IMR-90 (cell line): ENCODE measurements around the gene RAB31. TPM values are rescaled to one million over a fixed set of nuclear protein-coding genes. Genes with fewer than 3 reads are reported as not detected.

ENCODE experiments used
- ATAC-seq: fragments of 200-7000 bp; cut with Tn5 transposase; 2 replicates; pipeline ENCODE4 v1.9.1; 2020; ENCODE audit warnings: low read depth, mild to moderate bottlenecking, moderate library complexity
- BruUV-seq: library from RNA; stranded (reverse); fragments of 400-500 nt; replicated peaks from 2 replicates; lab custom pipeline; 2021; lab: Mats Ljungman, UMichigan
- CTCF ChIA-PET: fragments of 300-600 bp; formaldehyde crosslinking; extraction: SDS; loops from one replicate; lab custom pipeline; 2021; ENCODE audit warnings: antibody characterized with exemption; lab: Yijun Ruan, JAX
- POLR2A ChIA-PET: fragments of 300-600 bp; sonication (Branson Sonifier 250); formaldehyde crosslinking; loops from one replicate; lab custom pipeline; 2022; ENCODE audit warnings: antibody characterized with exemption; ENCODE audit not compliant: unreplicated experiment; lab: Charles Lee
- DNase-seq: peaks from one replicate; pipeline ENCODE4 v3.0.0; 2013
- H2AFZ ChIP-seq: replicated peaks from 2 replicates; pipeline ENCODE3; 2013; ENCODE audit warnings: low read length, mild to moderate bottlenecking; ENCODE audit not compliant: poor library complexity
- H2AK5ac ChIP-seq: 2 replicates; pipeline ENCODE4 v1.6.1; 2013; ENCODE audit warnings: low read depth, low read length, inconsistent platforms
- H2AK9ac ChIP-seq: replicated peaks from 2 replicates; pipeline ENCODE3; 2013; ENCODE audit warnings: mild to moderate bottlenecking, low read depth, low read length, moderate library complexity; ENCODE audit not compliant: poor library complexity
- H2BK120ac ChIP-seq: 2 replicates; pipeline ENCODE4 v1.6.1; 2013; ENCODE audit warnings: low read depth, low read length, inconsistent platforms
- H2BK15ac ChIP-seq: 3 replicates; pipeline ENCODE4 v1.6.1; 2013; ENCODE audit warnings: low read depth, low read length, inconsistent platforms
- H2BK20ac ChIP-seq: 2 replicates; pipeline ENCODE4 v1.6.1; 2013; ENCODE audit warnings: low read depth, mild to moderate bottlenecking, inconsistent platforms, low read length, moderate library complexity
- H2BK5ac ChIP-seq: 2 replicates; pipeline ENCODE4 v1.6.1; 2013; ENCODE audit warnings: mild to moderate bottlenecking, low read depth, low read length, inconsistent platforms; ENCODE audit not compliant: poor library complexity, severe bottlenecking
- H3K14ac ChIP-seq: replicated peaks from 2 replicates; pipeline ENCODE4 v1.6.1; 2013; ENCODE audit warnings: low read depth, low read length, inconsistent platforms
- H3K18ac ChIP-seq: 2 replicates; pipeline ENCODE4 v1.6.1; 2013; ENCODE audit warnings: low read depth, low read length, control low read depth
- H3K23ac ChIP-seq: 2 replicates; pipeline ENCODE4 v1.6.1; 2013; ENCODE audit warnings: low read depth, low read length, inconsistent platforms
- H3K27ac ChIP-seq: 2 replicates; pipeline ENCODE4 v1.5.1; 2013; ENCODE audit warnings: mild to moderate bottlenecking, control low read depth, low read length; ENCODE audit not compliant: insufficient read depth
- H3K27me3 ChIP-seq: 2 replicates; pipeline ENCODE4 v1.6.1; 2013; ENCODE audit warnings: low read length; ENCODE audit not compliant: control insufficient read depth, insufficient read depth
- H3K36me3 ChIP-seq: 2 replicates; pipeline ENCODE4 v1.6.1; 2013; ENCODE audit warnings: low read length, mixed read lengths; ENCODE audit not compliant: control insufficient read depth, insufficient read depth
- H3K4ac ChIP-seq: 2 replicates; pipeline ENCODE4 v1.6.1; 2013; ENCODE audit warnings: low read depth, low read length, inconsistent platforms
- H3K4me1 ChIP-seq: 2 replicates; pipeline ENCODE4 v1.6.1; 2013; ENCODE audit warnings: low read length, mixed read lengths; ENCODE audit not compliant: control insufficient read depth, insufficient read depth
- H3K4me2 ChIP-seq: 2 replicates; pipeline ENCODE4 v1.6.1; 2013; ENCODE audit warnings: low read depth, mild to moderate bottlenecking, control low read depth, low read length, moderate library complexity
- H3K4me3 ChIP-seq: 2 replicates; pipeline ENCODE4 v1.5.1; 2013; ENCODE audit warnings: low read depth, mild to moderate bottlenecking, control low read depth, low read length, moderate library complexity; ENCODE audit not compliant: insufficient read depth
- H3K56ac ChIP-seq: 2 replicates; pipeline ENCODE4 v1.6.1; 2013; ENCODE audit warnings: low read length, inconsistent platforms; ENCODE audit not compliant: insufficient read depth; ENCODE audit errors: extremely low read depth
- H3K79me1 ChIP-seq, 2 experiments: 2 replicates each; pipeline ENCODE4 v1.6.1; 2013; ENCODE audit warnings: low read length in 2 of 2, inconsistent platforms in 1 of 2, low read depth in 1 of 2
- H3K9ac ChIP-seq: 2 replicates; pipeline ENCODE4 v1.6.1; 2013; ENCODE audit warnings: low read depth, low read length, control low read depth
- H3K9me1 ChIP-seq: 2 replicates; pipeline ENCODE4 v1.6.1; 2013; ENCODE audit warnings: low read length, inconsistent platforms; ENCODE audit not compliant: insufficient read depth
- H3K9me3 ChIP-seq: 2 replicates; pipeline ENCODE4 v1.6.1; 2013; ENCODE audit warnings: low read length; ENCODE audit not compliant: control insufficient read depth, insufficient read depth
- H4K20me1 ChIP-seq: 2 replicates; pipeline ENCODE4 v1.6.1; 2013; ENCODE audit warnings: low read length, inconsistent platforms; ENCODE audit not compliant: insufficient read depth
- H4K5ac ChIP-seq: 2 replicates; pipeline ENCODE4 v1.6.1; 2013; ENCODE audit warnings: mild to moderate bottlenecking, low read depth, low read length, control low read depth
- H4K8ac ChIP-seq, 2 experiments: 2 replicates each; pipeline ENCODE4 v1.6.1; 2013; ENCODE audit warnings: low read depth in 2 of 2, low read length in 2 of 2, control low read depth in 1 of 2, inconsistent platforms in 1 of 2
- H4K91ac ChIP-seq: 2 replicates; pipeline ENCODE4 v1.6.1; 2013; ENCODE audit warnings: low read depth, low read length, inconsistent platforms; ENCODE audit not compliant: insufficient read depth
- CHD1 ChIP-seq: IDR thresholded peaks from 2 replicates; pipeline ENCODE4 v1.6.1; 2012; ENCODE audit warnings: low read depth, low read length, improper control_type of control experiment
- ELK1 ChIP-seq: fragments of 150-350 bp; IDR thresholded peaks from 2 replicates; pipeline ENCODE4 v1.6.1; 2016; ENCODE audit warnings: low read depth, mild to moderate bottlenecking, low read length, moderate library complexity, borderline replicate concordance
- POLR2A ChIP-seq: IDR thresholded peaks from 2 replicates; pipeline ENCODE4 v1.6.1; 2012; ENCODE audit warnings: mild to moderate bottlenecking, low read depth, low read length
- RCOR1 ChIP-seq: IDR thresholded peaks from 2 replicates; pipeline ENCODE4 v1.6.1; 2012; ENCODE audit warnings: mild to moderate bottlenecking, low read length, improper control_type of control experiment; ENCODE audit not compliant: insufficient replicate concordance
- RFX5 ChIP-seq: IDR thresholded peaks from 2 replicates; pipeline ENCODE4 v1.8.0; 2012; ENCODE audit warnings: low read depth, mild to moderate bottlenecking, low read length, moderate library complexity
- SMC3 ChIP-seq: fragments of 150-350 bp; IDR thresholded peaks from 2 replicates; pipeline ENCODE4 v1.6.1; 2016; ENCODE audit warnings: low read depth, mild to moderate bottlenecking, antibody characterized with exemption, low read length, moderate library complexity
- WGBS, 2 experiments: methylation state at CpG; one replicate each; pipeline versions ENCODE4 v1.1.5 to v1.1.7; 2013; ENCODE audit warnings: missing lambda C conversion rate in 2 of 2; ENCODE audit not compliant: insufficient read length in 1 of 2; ENCODE audit errors: extremely low coverage in 2 of 2; 5-methylcytosine and 5-hydroxymethylcytosine counted together
- dilution Hi-C: fragments of 300-500 bp; cut with HindIII; formaldehyde crosslinking; loops from one replicate; pipeline ENCODE4 v1.14.3; 2018; ENCODE audit warnings: low sequenced_read_pairs; ENCODE audit not compliant: unreplicated experiment
- in situ Hi-C: fragments of 300-500 bp; cut with MboI; formaldehyde crosslinking; loops from 3 replicates; pipeline ENCODE4 v1.14.3; 2019; ENCODE audit warnings: low sequenced_read_pairs, inconsistent platforms, mixed read lengths
- intact Hi-C: fragments of 100-400 bp; cut with micrococcal nuclease; formaldehyde crosslinking; loops from 2 replicates; pipeline ENCODE4 v1.10.0; 2022
- polyA plus RNA-seq, 3 experiments: library from polyadenylated mRNA; depleted of rRNA; stranded (reverse); fragments of >200 nt; gene quantifications; 2 replicates each; pipeline ENCODE4 v1.2.3, GENCODE V29; 2012; ENCODE audit warnings: low replicate concordance in 1 of 3
- total RNA-seq: library from RNA; depleted of rRNA; stranded (reverse); fragments of >200 nt; gene quantifications from 2 replicates; pipeline ENCODE4 v1.2.3, GENCODE V29; 2012
- TF ChIP-seq, protein P1 (sequence below): conservative IDR thresholded peaks from 2 replicates; pipeline ENCODE4 v1.5.1; 2012; ENCODE audit warnings: mild to moderate bottlenecking, low read depth, low read length, improper control_type of control experiment

RAB31 gene
- total and polyA plus RNA-seq, 2 of the 4 experiments (the other 2 are of a cell fraction): 13.8 to 26.9 TPM

- H2AFZ ChIP-seq: no peak overlapping the region
- no TSS peak for BruUV-seq
- no peak for DNase-seq
- no peak overlapping the region for H4K5ac ChIP-seq
- no peaks in the 10 kb centered on the region for H3K27me3 ChIP-seq
- no peaks in the 10 kb centered on the region for H3K9me1 ChIP-seq
- H4K91ac ChIP-seq: no peak overlapping the region
- no peak overlapping the region for H2BK5ac ChIP-seq
- no peak overlapping the region for H3K4me2 ChIP-seq
- ATAC-seq: no peak
- no peak for TF ChIP-seq SMC3
- TF ChIP-seq POLR2A: no peak
- no peak for TF ChIP-seq RCOR1
- TF ChIP-seq ELK1: no peak
- no peak for TF ChIP-seq RFX5
- TF ChIP-seq, protein P1, sequence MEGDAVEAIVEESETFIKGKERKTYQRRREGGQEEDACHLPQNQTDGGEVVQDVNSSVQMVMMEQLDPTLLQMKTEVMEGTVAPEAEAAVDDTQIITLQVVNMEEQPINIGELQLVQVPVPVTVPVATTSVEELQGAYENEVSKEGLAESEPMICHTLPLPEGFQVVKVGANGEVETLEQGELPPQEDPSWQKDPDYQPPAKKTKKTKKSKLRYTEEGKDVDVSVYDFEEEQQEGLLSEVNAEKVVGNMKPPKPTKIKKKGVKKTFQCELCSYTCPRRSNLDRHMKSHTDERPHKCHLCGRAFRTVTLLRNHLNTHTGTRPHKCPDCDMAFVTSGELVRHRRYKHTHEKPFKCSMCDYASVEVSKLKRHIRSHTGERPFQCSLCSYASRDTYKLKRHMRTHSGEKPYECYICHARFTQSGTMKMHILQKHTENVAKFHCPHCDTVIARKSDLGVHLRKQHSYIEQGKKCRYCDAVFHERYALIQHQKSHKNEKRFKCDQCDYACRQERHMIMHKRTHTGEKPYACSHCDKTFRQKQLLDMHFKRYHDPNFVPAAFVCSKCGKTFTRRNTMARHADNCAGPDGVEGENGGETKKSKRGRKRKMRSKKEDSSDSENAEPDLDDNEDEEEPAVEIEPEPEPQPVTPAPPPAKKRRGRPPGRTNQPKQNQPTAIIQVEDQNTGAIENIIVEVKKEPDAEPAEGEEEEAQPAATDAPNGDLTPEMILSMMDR: no peak
- no peak for TF ChIP-seq CHD1
- H2BK20ac ChIP-seq: no peak overlapping the region
- peaks cover 12% of the 10 kb centered on the region for H4K20me1 ChIP-seq
- no peak overlapping the region for H3K9ac ChIP-seq
- no peaks in the 10 kb centered on the region for H3K36me3 ChIP-seq
- WGBS, 2 experiments: no CpG with 5 or more reads among the region's 2 CpGs
- no peaks in the 10 kb centered on the region for H3K4me1 ChIP-seq
- no peaks in the 10 kb centered on the region for H3K9me3 ChIP-seq
- H2AK5ac ChIP-seq: no peak overlapping the region
- H3K79me1 ChIP-seq: peaks cover 0 to 9% of the 10 kb centered on the region in 2 experiments; a peak in 1 of 4 replicates
- no peak overlapping the region for H3K14ac ChIP-seq
- no peak overlapping the region for H2AK9ac ChIP-seq
- in situ Hi-C loops: no loop called here
- dilution Hi-C loops: no loop called here
- no peak overlapping the region for H2BK15ac ChIP-seq
- CTCF ChIA-PET: interaction anchor here (0.6 kb wide), 1 partner anchor 22 kb away, joined by 4 read pairs; no protein-coding TSS in a partner anchor
- no peak overlapping the region for H3K4me3 ChIP-seq
- no peak overlapping the region for H3K27ac ChIP-seq
- intact Hi-C loops: loop anchor here (10.0 kb wide), 1 partner anchor 336 kb away; no protein-coding TSS in a partner anchor
- no peak overlapping the region for H3K56ac ChIP-seq
- H3K18ac ChIP-seq: no peak overlapping the region
- no peak overlapping the region for H4K8ac ChIP-seq
- H3K23ac ChIP-seq: no peak overlapping the region
- H3K4ac ChIP-seq: no peak overlapping the region
- H2BK120ac ChIP-seq: no peak overlapping the region
- POLR2A ChIA-PET: no interaction called here
These were observed 202.6 kb downstream of the RAB31 start for GRCh38 chr18:9910661-9911060.
